GM12878 (cell line): ENCODE results near the gene NPR3.

ENCODE experiments used
- ETV6 ChIP-seq, 2 experiments: fragments of 450-650 bp in 1 of 2; IDR thresholded peaks in 1 of 2; conservative IDR thresholded peaks in 1 of 2; 2 replicates each; pipeline ENCODE4 v1.6.1; 2014; ENCODE audit warnings: antibody characterized with exemption in 1 of 2, borderline replicate concordance in 1 of 2, low read depth in 1 of 2, mild to moderate bottlenecking in 1 of 2, moderate library complexity in 1 of 2
- SREBF1 ChIP-seq: IDR thresholded peaks from 2 replicates; pipeline ENCODE4 v1.6.1; 2012; ENCODE audit warnings: mild to moderate bottlenecking, low read length
- ZZZ3 ChIP-seq: IDR thresholded peaks from 2 replicates; pipeline ENCODE4 v1.6.1; 2011; ENCODE audit warnings: low read depth; ENCODE audit not compliant: control insufficient read depth, insufficient read length

GRCh38 chr5:32711362-32711680, 200 bp downstream of the NPR3 start:
- TF ChIP-seq ETV6 (conservative IDR thresholded peaks at IDR 0.05 in 1 of 2, IDR thresholded peaks at IDR 0.05 in 1 of 2; ENCODE audit: borderline replicate concordance in 1 of 2, low read depth in 1 of 2) (no peak), ZZZ3 (no peak), SREBF1 (no peak)
